Left cardiac atrium (tissue), 4 donors: ENCODE measurements around the gene UQCRH. TPM values are rescaled to one million over a fixed set of nuclear protein-coding genes. Genes with fewer than 3 reads are reported as not detected.
A peak's percentile ranks its signal among the peaks of the same experiment; 100 is the strongest.
"Not testable (repeated sequence)": the region's sequence is repeated elsewhere in the genome, so short reads cannot be mapped to it uniquely, and the experiment has no call there.

Experiments
- ATAC-seq, 2 donors: fragments of 200-7000 bp; cut with Tn5 transposase; one replicate each; pipeline ENCODE4 v1.9.1; 2020; ENCODE audit warnings: mild to moderate bottlenecking in 2 of 2, moderate library complexity in 2 of 2
- DNase-seq: peaks from one replicate; pipeline ENCODE4 v3.0.0-alpha.2; 2020
- intact Hi-C, 2 donors: fragments of 100-400 bp; cut with DNase I; formaldehyde crosslinking; loops; one replicate each; pipeline versions ENCODE4 v1.14.1 to v1.15.1; 2022 to 2023
- total RNA-seq, 2 donors: library from RNA; stranded (reverse); fragmentation: NEBNext Ultra II Directional; extraction: Animal tissue kit (Norgen Biotek cat#: 25700); gene quantifications; one replicate each; pipeline ENCODE4 v1.2.1, GENCODE V29; 2021
- donor health status: DM: no; HTN: yes; CAD: no.
- donor health status: DM: no; HTN: yes; CAD: no; lungs with severe emphysema.
- donor health status: DM: yes; HTN: yes; CAD: no.
- donor health status: Dilated cardiomyopathy.

UQCRH gene
- total RNA-seq, 2 donors from 2014 or later = 770 to 822 TPM

DNA sequence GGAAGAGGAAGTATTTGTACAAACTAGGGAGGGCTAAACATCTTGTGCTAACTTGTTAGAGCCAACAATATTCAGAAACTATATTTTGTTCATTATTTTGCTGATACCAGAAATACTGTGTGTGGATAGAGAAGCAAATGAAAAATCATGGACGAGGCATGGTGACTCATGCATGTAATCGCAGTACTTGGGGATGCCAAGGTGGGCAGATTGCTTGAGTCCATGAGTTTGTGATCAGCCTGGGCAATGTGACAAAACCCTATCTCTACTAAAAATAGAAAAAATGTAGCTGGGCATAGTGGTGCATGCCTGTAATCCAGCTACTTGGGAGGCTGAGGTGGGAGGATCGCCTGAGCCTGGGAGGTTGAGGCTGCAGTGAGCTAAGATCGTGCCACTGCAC, 13.5 kb upstream of the UQCRH start:
- no peak for DNase-seq
- ATAC-seq = no peak
- intact Hi-C loops = no loop called here

DNA sequence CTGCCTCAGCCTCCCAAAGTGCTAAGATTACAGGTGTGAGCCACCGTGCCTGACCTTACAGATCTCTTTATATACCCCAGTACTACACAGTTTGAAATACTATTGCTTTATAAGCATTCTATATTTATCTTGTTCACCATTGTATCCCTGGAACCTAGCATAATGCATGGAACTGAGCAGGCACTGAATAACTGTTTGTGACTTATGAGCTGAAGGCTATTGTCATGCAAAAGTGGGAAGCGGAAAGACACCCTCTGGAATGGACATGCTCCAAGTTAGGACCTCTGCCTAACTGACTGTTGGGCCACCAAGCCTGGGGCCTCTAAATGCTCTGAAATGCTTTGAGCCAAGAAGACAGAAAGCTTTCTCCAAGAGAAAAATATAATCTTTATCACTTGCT, 8.2 kb upstream of the UQCRH start:
- no peak for ATAC-seq
- intact Hi-C loops = no loop called here
- DNase-seq = no peak

DNA sequence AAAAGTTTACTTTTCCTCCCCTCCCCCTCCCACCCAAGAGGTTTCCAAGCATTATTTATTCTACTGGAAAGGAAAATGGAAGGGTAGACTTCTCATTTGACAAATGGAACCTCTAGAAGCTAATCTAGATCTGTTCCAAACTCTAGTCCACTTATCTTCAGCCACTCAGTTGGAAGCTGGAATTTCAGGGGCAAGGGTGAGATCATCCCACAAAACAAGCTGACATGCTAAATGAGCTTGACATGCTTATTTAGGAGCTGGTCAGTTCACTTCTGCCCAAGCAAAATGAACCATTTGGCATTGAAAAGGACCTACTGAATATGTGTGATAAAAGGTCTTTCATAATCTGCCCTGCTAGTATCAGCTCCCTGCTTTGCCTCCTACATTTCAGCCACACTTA, 5.1 kb upstream of the UQCRH start:
- intact Hi-C loops = no loop called here
- DNase-seq (no peak), ATAC-seq (no peak)

DNA sequence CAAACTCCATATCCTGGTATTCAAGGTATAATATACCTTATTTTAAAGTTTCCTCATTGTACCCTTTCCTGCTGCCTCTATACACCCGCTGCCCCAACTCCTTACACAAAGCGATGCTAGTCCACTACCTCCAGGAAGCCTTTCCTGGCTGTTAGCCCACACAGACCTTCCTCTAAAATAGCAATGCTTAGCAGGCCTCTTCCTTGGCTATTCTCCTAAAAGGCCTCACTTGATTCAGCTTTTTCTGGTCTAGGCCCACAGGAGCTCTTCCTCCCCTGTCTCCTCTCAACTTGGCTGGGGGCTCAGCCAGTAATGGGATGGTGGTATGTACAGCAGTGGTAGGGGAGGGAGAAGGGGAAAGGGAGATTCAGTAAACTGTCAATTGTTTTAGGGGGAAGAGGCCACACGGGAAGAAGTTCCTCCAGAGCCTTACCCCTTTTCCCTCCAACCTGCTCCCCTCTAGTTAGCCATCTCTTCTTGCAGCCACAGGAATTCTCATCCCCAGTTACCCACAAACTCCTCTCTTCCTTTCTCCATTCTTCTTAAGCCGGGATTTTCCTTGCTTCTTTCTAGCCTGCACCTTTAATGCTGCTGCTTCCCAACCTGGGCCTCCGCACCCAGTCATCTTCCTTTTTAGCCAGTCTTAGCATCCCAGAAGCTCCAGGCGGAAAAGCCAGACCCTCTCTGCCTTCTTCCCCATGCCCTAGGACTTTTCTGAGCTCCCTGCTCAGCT, 2.7 kb upstream of the UQCRH start:
- intact Hi-C loops = no loop called here
- peak; percentile 42 for DNase-seq
- no peak for ATAC-seq

DNA sequence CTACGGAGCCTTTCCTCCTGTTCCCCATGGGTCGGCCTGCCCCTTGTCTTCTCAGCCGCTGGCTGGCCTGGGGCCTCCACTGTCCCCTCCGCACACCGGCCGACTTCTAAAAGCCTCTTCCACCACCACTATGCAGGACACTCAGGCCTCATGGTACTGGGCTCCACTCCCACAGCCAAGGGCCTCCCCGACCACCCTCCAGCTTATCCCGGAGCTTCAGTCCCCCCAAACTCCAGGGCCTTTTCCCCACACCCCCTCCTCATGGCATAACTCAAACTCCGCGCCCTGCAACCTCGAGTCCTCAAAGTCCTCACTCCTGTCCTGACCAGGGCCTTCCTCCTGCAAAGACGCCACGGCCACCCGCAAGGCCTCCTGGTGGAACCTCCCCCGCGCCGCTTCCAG, 2.1 kb upstream of the UQCRH start:
- DNase-seq = no peak
- intact Hi-C loops = no loop called here

DNA sequence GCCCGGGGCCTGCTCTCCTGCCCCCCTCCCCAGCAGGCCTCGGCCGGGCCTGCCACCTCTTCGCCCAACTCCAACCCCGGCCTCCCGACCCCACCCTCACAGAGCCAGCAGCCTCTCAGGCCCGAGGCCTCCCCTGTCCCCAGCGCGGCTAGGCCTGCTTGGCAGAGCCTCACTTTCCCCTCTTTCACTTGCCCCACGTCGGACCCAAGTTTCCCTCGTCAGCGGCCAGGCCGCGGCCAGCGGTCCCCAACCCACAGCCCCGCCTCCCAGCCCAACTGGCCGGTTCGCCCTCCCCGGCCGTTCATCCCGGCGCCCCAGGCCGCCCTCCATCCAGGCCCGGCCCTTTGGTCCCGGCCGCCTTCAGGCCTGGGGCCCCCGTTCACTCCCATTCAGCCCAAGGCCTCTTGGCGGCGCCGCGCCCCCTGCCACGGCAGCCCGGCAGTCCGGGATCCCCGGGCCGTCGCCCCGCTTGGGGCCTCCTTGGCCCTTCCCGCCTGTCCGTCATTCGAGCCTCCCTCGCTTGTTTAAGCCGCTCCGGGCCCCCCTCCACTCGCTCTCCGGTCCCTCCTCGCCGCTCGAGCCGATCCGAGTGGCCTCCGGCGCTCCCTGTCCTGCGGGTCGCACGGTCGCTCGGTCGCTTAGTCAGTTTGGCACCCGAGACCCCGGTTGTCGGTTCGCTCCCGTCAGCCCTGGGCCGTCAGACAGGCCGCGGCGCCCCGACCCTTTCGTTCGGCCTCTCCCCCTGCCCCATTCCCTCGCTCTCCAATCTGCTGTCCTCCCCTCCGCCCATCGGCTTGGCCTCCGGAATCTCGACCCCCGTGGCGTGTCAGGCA, 1.5 kb upstream of the UQCRH start:
- intact Hi-C loops = loop anchor here in 1 of 2 donors (2.0 kb wide), 1 partner anchor 39 kb away; the partner anchor contains the start of gene NSUN4
- peak; percentile 31 to 36 for ATAC-seq
- peak; percentile 64 for DNase-seq

More for the DNA sequence above, 2.1 kb upstream of the UQCRH start:
- no peak for ATAC-seq

DNA sequence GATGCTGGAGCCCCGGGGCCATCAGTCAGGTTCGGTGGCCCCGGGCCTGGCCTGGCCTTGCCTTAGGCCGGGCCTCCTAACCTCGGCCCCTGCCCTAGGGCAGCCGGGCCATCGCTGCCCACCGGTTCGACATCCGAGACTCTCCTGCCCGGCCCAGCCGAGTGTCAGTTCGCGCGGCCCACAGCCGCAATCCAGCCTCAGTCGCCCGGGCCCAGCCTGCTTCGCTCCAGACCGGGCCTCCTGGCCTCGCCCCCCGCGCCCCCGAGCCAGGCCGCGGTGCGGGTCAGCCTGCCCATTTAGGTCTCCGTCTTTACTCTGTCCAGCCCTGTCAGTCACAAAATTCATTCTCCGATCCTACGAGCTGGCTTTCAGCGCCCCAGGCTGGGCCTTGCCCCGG, 859 bp upstream of the UQCRH start:
- DNase-seq (peak; percentile 52), ATAC-seq (peak; percentile 39 to 42)
- intact Hi-C loops = loop anchor here in 1 of 2 donors (2.0 kb wide), 1 partner anchor 38 kb away; the partner anchor contains the start of gene NSUN4

DNA sequence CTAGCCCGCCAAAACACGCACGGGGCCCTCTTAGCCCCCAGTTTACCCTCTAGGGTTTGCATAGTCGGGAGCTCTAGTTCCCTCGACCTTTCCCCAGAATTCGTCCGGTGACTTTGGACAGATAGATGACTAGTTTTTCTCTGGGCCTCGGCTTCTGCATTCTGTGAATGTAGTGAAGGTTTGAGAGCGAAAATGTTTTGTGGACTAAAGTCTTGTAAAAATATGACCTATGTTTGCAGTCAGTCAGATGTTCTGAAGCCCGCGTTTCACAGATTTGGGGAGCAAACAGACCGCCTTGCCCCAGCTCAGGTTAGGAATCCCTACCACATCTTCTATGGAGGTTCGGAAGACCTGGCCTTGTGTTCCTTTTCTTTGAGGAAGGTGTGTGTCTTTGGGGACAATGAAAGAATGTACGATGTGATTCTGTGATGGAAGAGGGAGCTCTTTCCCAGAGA, 401 bp downstream of the UQCRH start:
- DNase-seq (no peak), ATAC-seq (no peak)
- intact Hi-C loops = loop anchor here in 1 of 2 donors (2.0 kb wide), 1 partner anchor 37 kb away; the partner anchor contains the start of gene NSUN4

DNA sequence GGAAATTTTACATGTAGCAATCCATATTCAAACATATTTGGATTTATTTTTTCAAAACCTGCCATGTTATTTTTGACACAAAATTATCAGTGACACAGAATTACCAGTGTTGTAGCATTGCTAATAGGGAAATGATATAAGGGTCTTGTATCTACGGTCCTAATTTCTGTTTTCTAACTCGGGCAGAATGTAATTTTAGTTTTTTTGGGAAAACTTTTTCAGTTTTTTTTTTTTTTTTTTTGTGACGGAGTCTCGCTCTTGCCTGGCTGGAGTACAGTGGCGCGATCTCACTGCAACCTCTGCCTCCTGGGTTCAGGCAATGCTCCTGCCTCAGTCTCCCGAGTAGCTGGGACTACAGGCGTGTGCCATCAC, 2.6 kb downstream of the UQCRH start:
- no peak for ATAC-seq
- no peak for DNase-seq
- intact Hi-C loops = no loop called here

DNA sequence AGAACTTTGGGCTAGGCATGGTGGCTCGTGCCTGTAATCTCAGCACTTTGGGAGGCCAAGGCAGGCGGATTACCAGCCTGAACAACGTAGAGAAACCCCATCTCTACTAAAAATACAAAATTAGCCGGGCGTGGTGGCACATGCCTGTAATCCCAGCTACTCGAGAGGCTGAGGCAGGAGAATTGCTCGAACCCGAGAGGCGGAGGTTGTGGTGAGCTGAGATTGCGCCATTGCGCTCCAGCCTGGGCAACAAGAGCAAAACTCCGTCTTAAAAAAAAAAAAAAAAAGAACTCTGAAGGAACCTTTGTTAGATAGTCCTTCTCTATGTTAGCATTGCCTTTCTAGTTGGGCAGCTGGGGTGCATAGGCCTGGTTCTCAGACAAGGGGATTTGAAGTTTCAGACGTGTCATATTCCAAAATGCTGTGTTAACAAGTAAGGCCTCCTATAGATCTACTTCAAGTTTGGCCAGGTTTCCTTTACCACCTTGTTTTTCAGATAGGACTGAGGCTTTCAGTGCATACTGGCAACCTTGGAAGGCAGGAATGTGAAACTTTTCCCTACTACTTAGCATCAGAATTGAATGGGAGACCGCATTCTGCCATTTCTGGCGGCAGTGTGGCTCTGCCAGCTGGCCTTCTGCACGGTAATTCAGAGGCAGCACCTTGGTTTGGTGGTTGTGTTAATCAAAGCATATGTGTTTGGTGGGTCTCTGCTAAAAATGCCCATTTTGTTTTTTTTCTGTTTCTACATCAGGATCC, 6.1 kb downstream of the UQCRH start:
- no peak for DNase-seq
- no peak for ATAC-seq
- intact Hi-C loops = no loop called here

DNA sequence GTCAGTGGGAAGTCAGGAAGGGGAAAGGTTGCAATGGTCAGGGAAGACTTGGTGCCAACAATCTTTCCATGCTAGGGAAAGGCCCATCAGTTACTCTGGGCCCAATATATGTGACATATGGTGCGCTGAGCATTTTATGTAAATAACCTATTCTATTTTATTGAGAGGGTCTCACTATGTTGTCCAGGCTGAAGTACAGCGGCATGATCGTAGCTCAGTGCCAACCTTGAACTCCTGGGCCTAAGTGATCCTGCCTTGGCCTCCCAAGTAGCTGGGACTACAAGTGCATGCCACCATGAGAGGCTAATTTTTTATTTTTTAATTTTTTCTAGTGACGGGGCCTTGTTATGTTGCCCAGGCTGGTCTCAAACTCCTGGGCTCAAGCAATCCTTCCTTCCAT, 6.8 kb downstream of the UQCRH start:
- DNase-seq (no peak), ATAC-seq (no peak)
- intact Hi-C loops = no loop called here

DNA sequence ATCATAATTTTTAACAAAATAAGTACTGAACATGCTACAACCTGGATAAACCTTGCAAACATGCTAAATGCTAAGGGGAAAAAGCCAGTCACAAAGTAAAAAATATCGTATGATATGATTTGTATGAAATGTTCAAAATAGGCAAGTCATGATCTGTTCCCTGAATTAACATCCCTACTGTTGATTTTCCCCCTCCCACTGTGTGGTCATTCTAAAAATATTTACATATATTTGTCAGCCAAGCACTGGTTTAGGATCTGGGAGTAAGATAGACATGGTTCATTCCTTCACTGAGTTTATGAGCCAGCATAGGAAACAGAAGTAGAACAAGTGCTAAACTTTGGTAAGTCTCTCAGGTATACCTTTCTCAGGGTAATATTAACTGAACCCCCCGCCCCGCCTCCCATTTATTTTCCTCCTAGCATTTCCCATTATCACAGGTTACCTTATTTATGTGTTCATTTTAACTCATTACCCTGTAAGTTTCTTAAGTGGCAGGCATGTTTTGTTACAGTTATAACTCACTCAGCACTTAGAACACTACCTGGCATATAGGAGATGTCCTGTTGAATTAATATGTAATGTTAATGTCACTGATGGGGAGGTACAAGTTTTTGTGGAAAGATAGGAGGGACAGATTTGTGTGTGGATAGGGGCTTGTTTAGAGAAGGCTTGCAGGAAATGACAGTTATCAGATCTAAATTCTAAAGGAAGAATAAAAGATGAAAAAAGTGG, 12.3 kb downstream of the UQCRH start:
- intact Hi-C loops = no loop called here
- DNase-seq (no peak), ATAC-seq (no peak)

DNA sequence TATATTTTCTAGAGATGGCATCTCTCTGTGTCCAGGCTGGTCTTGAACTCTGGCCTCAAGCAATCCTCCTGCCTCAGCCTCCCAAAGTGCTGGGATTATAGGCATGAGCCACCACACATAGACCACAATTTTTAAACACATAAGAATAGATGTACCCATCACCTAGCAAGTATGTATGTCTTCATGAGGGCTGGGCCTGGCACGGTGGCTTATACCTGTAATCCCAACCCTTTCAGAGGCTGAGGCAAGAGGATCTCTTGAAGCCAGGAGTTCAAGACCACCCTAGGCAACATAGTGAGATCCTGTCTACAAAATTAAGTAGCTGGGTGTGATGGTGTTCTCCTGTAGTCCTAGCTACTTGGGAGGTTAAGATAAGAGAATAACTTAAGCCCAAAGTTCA, 13.8 kb downstream of the UQCRH start:
- ATAC-seq (no peak), DNase-seq (no peak)
- intact Hi-C loops = no loop called here

DNA sequence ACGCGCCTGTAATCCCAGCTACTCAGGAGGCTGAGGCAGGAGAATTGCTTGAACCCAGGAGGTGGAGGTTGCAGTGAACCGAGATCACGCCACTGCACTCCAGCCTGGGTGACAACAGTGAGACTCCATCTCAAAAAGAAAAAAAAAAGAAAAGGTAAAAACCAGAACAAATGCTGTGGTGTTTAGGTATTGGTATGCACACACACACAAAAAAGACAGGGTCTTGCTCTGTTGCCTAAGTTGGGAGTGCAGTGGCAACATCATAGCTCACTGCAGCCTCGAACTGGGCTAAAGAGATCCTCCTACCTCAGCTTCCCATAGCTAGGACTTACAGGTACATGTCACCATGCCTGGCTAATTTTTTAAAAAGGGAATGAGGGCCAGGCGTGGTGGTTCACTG, 15.8 kb downstream of the UQCRH start:
- intact Hi-C loops, ATAC-seq, DNase-seq: not testable (repeated sequence)

DNA sequence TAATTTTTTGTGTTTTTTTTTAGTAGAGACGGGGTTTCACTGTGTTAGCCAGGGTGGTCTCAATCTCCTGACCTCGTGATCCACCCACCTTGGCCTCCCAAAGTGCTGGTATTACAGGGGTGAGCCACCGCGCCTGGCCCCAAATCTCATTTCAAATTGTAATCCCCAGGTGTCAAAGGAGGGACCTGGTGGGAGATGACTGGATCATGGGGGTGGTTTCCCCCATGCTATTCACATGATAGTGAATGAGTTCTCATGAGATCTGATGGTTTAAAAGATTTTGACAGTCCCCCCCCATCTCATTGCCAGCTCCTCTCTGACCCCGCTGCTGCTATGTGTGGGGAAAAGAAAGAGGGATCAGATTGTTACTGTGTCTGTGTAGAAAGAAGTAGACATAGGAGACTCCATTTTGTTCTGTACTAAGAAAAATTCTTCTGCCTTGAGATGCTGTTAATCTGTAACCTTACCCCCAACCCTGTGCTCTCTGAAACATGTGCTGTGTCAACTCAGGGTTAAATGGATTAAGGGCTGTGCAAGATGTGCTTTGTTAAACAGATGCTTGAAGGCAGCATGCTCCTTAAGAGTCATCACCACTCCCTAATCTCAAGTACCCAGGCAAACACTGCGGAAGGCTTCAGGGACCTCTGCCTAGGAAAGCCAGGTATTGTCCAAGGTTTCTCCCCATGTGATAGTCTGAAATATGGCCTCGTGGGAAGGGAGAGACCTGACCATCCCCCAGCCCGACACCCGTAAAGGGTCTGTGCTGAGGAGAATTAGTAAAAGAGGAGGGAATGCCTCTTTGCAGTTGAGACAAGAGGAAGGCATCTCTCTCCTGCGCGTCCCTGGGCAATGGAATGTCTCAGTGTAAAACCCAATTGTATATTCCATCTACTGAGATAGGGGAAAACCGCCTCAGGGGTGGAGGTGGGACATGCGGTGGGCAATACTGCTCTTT, 16.7 kb downstream of the UQCRH start:
- ATAC-seq, DNase-seq, intact Hi-C loops: not testable (repeated sequence)

DNA sequence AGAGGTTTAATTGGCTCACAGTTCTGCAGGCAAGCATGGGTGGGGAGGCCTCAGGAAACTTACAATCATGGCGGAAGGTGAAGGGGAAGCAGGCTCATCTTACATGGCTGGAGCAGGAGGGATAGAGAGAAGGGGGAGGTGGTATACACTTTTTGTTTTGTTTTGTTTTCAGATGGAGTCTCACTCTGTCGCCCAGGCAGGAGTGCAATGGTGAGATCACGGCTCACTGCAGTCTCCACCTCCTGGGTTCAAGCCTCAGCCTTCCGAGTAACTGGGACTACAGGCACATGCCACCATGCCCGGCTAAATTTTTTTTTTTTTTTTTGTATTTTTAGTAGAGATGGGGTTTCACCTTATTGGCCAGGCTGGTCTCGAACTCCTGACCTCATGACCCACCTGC, 18.7 kb downstream of the UQCRH start:
- ATAC-seq, intact Hi-C loops, DNase-seq: not testable (repeated sequence)

DNA sequence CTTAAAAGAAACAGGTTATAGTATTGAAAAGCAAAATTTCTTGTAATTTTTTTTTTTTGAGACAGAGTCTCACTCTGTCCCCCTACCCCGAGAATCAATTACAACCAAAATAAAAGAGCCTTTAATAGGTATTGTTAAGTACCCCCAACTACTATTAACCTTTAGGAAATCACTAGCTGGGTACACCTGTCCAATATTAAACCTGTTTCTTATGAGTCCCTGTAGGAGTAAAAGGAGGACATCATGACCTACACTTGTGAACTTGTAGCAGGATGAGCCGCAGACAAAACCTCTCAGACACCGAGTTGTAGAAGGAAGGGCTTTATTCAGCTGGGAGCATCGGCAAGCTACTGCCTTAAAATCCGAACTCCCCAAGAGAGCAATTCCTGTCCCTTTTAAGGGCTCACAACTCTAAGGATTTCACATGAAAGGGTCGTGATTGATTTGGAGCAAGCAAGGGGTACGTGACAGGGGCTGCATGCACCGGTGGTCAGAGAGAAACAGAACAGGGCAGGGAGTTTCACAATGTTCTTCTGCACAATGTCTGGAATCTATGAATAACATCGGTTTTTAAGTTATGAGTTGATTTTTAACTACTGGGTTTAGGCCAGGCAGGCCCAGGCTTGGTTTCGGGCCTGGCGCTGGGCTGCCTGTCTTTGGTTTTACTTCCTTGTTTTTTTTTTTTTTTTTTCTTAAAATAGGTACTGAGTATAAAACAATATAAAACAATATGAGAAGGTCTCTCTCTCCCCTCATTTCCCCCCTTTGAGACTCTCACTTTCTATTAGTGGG, 22.0 kb downstream of the UQCRH start:
- ATAC-seq, DNase-seq, intact Hi-C loops: not testable (repeated sequence)
